T47D (cell line): ENCODE data around the gene RUFY4.
"Not testable (repeated sequence)": the region's sequence is repeated elsewhere in the genome, so short reads cannot be mapped to it uniquely, and the experiment has no call there.

Source experiments
- DNase-seq, 2 experiments: peaks; one replicate each; pipeline versions ENCODE4 v3.0.0 to v3.0.0-alpha.2; 2011 to 2012; ENCODE audit warnings: low read depth in 1 of 2, low spot score in 1 of 2
- JUND ChIP-seq: IDR thresholded peaks from 2 replicates; pipeline ENCODE4 v1.6.1; 2012; ENCODE audit warnings: low read depth
- in situ Hi-C: cut with HindIII; loops from 2 replicates; pipeline ENCODE4 v1.10.0; 2016; ENCODE audit warnings: low sequenced_read_pairs, low pct_unique_long_range_greater_than_20kb

RUFY4 gene

GRCh38 chr2:218091746-218092145 is 22.7 kb downstream of the RUFY4 start:
- TF ChIP-seq JUND = no peak
- in situ Hi-C loops = no loop called here
- DNase-seq = no peak

- no peak for DNase-seq
- in situ Hi-C loops = no loop called here
- TF ChIP-seq JUND = no peak
Measured at GRCh38 chr2:218093879-218094278, 24.8 kb downstream of the RUFY4 start.

- in situ Hi-C loops = no loop called here
- TF ChIP-seq JUND = no peak
- no peak for DNase-seq
Measured at GRCh38 chr2:218095853-218096252, 26.8 kb downstream of the RUFY4 start.

- in situ Hi-C loops = no loop called here
- no peak for TF ChIP-seq JUND
- DNase-seq = no peak
Measured at GRCh38 chr2:218097975-218098374, 28.9 kb downstream of the RUFY4 start.

GRCh38 chr2:218108834-218109233 is 39.8 kb downstream of the RUFY4 start:
- DNase-seq, in situ Hi-C loops: not testable (repeated sequence)

GRCh38 chr2:218121789-218122188 is 52.7 kb downstream of the RUFY4 start:
- in situ Hi-C loops, DNase-seq: not testable (repeated sequence)

GRCh38 chr2:218122286-218122685 is 53.2 kb downstream of the RUFY4 start:
- DNase-seq, in situ Hi-C loops: not testable (repeated sequence)

GRCh38 chr2:218123986-218124385 is 54.9 kb downstream of the RUFY4 start:
- in situ Hi-C loops = no loop called here
- no peak for DNase-seq

GRCh38 chr2:218125095-218125494 is 56.0 kb downstream of the RUFY4 start:
- in situ Hi-C loops = no loop called here
- no peak for DNase-seq
- no peak for TF ChIP-seq JUND

More at GRCh38 chr2:218123986-218124385, 54.9 kb downstream of the RUFY4 start:
- no peak for TF ChIP-seq JUND

GRCh38 chr2:218125626-218126080 is 56.6 kb downstream of the RUFY4 start, which contains the start of gene CXCR2:
TSS of gene CXCR2 (plus strand) at chr2:218126028. CDS start at chr2:218134802, 8,774 bp downstream.
- DNase-seq = peak in 1 of 2 experiments; percentile 15
- no peak for TF ChIP-seq JUND
- in situ Hi-C loops = no loop called here

GRCh38 chr2:218127929-218128455 is 58.9 kb downstream of the RUFY4 start:
- in situ Hi-C loops = no loop called here
- no peak for TF ChIP-seq JUND

GRCh38 chr2:218128781-218129457 is 59.9 kb downstream of the RUFY4 start:
- TF ChIP-seq JUND = no peak
- in situ Hi-C loops = no loop called here

More at GRCh38 chr2:218127929-218128455, 58.9 kb downstream of the RUFY4 start:
- no peak for DNase-seq

GRCh38 chr2:218129458-218130135 is 60.5 kb downstream of the RUFY4 start:
- in situ Hi-C loops = no loop called here
- DNase-seq = no peak
- no peak for TF ChIP-seq JUND

More at GRCh38 chr2:218128781-218129457, 59.9 kb downstream of the RUFY4 start:
- DNase-seq = no peak
